Measurements from ENCODE around the gene CRHR1.

DNA sequence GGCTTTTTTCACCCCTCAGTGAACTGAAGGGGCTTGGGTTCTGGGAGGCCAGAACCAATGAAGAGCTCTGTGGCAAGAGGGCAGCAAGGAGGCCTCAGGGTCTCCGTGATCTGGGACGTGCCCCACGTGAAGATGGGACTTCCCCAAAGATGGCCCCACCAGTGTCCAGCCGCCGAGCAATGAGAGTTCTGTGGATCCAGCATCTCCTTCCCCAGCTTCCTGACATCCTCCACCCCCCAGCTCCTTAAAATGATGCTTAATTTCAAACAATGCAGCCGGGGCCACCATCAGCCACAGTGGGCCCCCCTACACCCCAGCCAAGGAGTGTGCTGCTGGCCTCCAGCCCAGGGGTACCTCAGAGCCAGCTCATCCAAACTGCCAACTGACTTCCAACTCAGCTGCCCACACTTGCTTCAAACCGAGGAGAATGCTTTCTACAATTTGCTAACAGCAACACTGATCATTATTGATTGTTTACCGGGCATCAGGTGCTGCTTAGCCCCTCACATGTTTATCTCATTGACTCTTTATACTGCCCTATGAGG lies 54.7 kb downstream of the CRHR1 start:
- TF ChIP-seq, protein P1, sequence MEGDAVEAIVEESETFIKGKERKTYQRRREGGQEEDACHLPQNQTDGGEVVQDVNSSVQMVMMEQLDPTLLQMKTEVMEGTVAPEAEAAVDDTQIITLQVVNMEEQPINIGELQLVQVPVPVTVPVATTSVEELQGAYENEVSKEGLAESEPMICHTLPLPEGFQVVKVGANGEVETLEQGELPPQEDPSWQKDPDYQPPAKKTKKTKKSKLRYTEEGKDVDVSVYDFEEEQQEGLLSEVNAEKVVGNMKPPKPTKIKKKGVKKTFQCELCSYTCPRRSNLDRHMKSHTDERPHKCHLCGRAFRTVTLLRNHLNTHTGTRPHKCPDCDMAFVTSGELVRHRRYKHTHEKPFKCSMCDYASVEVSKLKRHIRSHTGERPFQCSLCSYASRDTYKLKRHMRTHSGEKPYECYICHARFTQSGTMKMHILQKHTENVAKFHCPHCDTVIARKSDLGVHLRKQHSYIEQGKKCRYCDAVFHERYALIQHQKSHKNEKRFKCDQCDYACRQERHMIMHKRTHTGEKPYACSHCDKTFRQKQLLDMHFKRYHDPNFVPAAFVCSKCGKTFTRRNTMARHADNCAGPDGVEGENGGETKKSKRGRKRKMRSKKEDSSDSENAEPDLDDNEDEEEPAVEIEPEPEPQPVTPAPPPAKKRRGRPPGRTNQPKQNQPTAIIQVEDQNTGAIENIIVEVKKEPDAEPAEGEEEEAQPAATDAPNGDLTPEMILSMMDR (IDR thresholded peaks at IDR 0.05; ENCODE audit: low read depth, low read length), result no peak
- TF ChIP-seq EZH2phosphoT487 (IDR thresholded peaks at IDR 0.05; ENCODE audit: low read depth), result no peak

Measured in OCI-LY3 (cell line).